Lower leg skin (tissue), 4 donors: ENCODE data around the gene KCTD8. TPM values are rescaled to one million over a fixed set of nuclear protein-coding genes. Genes with fewer than 3 reads are reported as not detected.
"Not testable (repeated sequence)": the region's sequence is repeated elsewhere in the genome, so short reads cannot be mapped to it uniquely, and the experiment has no call there.

Source experiments
- DNase-seq, 2 donors: peaks; one replicate each; pipeline ENCODE4 v3.0.0-alpha.2; 2019; ENCODE audit warnings: low spot score in 2 of 2
- H3K4me3 ChIP-seq: fragments of 200-600 bp; sonication (generic); 2 replicates; pipeline ENCODE4 v1.5.1; 2017; ENCODE audit warnings: mild to moderate bottlenecking, low read depth; ENCODE audit not compliant: poor library complexity, severe bottlenecking
- POLR2A ChIP-seq, 2 donors: fragments of 450-650 bp; IDR thresholded peaks; one replicate each; pipeline ENCODE4 v1.6.1; 2016 to 2017; ENCODE audit warnings: antibody characterized with exemption in 2 of 2, mild to moderate bottlenecking in 1 of 2, moderate library complexity in 1 of 2
- WGBS, 2 donors: methylation state at CpG; one replicate each; pipeline ENCODE4 v1.1.5; 2018; 5-methylcytosine and 5-hydroxymethylcytosine counted together
- intact Hi-C: fragments of 100-400 bp; cut with DNase I; formaldehyde crosslinking; loops from one replicate; pipeline ENCODE4 v1.15.0; 2023; ENCODE audit warnings: low total_unique reads
- total RNA-seq, 4 donors: library from RNA; depleted of rRNA; stranded (reverse); fragments of >200 nt; gene quantifications; one replicate each; pipeline ENCODE4 v1.1.0, GENCODE V29; 2016
- TF ChIP-seq, protein P1 (sequence below), 3 donors: fragments of 450-650 bp; IDR thresholded peaks; one replicate each; pipeline ENCODE4 v1.5.1; 2016; ENCODE audit warnings: antibody characterized with exemption in 3 of 3, mild to moderate bottlenecking in 3 of 3, moderate library complexity in 2 of 3

The KCTD8 gene
- total RNA-seq, 4 donors from 2014 or later: 0.26 to 2.9 (median 0.36) TPM

DNA sequence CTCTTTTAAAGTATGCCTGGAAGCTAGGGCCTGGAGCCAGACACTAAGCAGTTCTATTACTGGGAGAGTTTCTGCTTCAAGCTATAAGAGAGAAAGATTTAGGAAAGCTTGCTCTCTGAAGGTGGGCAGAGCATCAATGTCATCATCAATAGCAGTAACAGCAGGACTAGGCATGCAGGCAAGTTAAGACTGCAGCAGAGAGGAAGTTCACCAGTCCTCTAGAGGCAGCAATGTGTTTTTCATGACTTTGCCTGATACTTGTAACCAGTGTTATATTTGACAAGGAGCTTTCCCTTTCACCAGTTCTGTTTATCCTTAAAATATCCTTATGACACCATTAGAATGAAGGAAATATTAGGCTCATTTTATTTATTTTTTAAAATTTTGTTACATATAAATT is 237.9 kb downstream of the KCTD8 start:
- no peak for DNase-seq
- no peak for TF ChIP-seq POLR2A (IDR thresholded peaks at IDR 0.05)
- TF ChIP-seq, protein P1, sequence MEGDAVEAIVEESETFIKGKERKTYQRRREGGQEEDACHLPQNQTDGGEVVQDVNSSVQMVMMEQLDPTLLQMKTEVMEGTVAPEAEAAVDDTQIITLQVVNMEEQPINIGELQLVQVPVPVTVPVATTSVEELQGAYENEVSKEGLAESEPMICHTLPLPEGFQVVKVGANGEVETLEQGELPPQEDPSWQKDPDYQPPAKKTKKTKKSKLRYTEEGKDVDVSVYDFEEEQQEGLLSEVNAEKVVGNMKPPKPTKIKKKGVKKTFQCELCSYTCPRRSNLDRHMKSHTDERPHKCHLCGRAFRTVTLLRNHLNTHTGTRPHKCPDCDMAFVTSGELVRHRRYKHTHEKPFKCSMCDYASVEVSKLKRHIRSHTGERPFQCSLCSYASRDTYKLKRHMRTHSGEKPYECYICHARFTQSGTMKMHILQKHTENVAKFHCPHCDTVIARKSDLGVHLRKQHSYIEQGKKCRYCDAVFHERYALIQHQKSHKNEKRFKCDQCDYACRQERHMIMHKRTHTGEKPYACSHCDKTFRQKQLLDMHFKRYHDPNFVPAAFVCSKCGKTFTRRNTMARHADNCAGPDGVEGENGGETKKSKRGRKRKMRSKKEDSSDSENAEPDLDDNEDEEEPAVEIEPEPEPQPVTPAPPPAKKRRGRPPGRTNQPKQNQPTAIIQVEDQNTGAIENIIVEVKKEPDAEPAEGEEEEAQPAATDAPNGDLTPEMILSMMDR (IDR thresholded peaks at IDR 0.05): no peak
- intact Hi-C loops: no loop called here
- H3K4me3 ChIP-seq: no peak overlapping the region

DNA sequence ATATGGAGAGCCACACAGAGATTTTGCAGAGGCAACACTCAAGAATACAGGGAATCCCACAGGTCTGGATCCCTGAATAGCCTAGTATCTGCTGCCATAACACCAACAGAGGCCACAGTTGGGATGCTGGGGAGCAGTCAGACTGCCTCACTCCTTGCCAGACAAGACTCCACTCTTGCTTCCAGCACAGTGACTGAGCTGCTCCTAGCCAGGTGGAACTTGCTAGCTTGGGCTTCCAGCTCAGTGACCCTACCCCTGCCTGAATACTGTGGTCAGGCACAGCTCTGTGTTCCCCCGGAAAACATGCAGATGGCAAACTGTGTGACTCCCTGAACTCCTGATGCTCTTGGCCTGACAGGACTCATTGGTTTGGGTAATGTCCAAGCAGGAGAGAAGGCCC is 251.8 kb downstream of the KCTD8 start:
- no peak overlapping the region for H3K4me3 ChIP-seq
- 83 to 100% methylated on average over 1 of the region's 1 CpG for WGBS, 2 donors
- TF ChIP-seq, protein P1 (IDR thresholded peaks at IDR 0.05): no peak
- no peak for TF ChIP-seq POLR2A (IDR thresholded peaks at IDR 0.05)
- no peak for DNase-seq
- intact Hi-C loops: no loop called here

DNA sequence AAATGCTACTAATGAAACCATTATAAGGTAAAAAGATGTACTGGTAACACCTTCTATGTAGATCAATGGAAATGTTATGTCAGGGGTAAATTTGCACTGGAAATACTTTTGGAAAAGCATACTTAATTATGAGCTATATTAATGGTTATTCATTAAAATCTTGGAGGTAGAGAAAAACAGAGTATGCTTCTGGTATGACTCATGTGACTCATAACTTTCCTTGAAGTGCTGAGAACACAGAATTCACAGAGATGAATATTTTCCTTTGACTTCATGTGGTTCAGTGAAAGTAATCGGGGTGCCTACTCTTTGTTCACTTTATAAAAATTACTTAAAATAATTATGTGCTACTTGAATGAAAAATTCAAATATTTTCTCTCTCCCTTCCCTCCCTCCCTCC is 254.2 kb downstream of the KCTD8 start:
- intact Hi-C loops: no loop called here
- TF ChIP-seq, protein P1 (IDR thresholded peaks at IDR 0.05): no peak
- TF ChIP-seq POLR2A (IDR thresholded peaks at IDR 0.05): no peak
- DNase-seq: no peak
- no peak overlapping the region for H3K4me3 ChIP-seq
- WGBS, 2 donors: 59 to 67% methylated on average over 1 of the region's 1 CpG

DNA sequence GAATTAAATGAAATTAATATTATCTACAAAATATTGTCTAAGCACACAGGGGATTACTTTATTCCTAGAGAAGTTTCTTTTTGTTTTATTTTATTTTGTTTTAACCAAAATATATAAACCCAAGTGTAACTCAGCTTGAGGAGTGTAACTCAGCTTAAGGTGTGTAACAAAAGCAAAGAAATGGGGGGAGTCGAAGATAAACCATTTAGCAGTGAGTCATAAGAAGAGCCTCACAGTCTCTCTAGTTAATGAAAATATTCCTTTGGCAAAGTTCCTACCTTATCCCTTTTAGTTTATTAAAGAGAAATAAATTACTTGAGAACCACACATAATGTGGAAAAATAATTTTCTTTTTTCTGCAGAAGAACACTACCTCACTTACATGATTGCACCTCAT is 261.8 kb downstream of the KCTD8 start:
- intact Hi-C loops: no loop called here
- no peak overlapping the region for H3K4me3 ChIP-seq
- WGBS, 2 donors: 46 to 67% methylated on average over 1 of the region's 1 CpG
- DNase-seq: no peak
- TF ChIP-seq, protein P1 (IDR thresholded peaks at IDR 0.05): no peak
- TF ChIP-seq POLR2A (IDR thresholded peaks at IDR 0.05): no peak

DNA sequence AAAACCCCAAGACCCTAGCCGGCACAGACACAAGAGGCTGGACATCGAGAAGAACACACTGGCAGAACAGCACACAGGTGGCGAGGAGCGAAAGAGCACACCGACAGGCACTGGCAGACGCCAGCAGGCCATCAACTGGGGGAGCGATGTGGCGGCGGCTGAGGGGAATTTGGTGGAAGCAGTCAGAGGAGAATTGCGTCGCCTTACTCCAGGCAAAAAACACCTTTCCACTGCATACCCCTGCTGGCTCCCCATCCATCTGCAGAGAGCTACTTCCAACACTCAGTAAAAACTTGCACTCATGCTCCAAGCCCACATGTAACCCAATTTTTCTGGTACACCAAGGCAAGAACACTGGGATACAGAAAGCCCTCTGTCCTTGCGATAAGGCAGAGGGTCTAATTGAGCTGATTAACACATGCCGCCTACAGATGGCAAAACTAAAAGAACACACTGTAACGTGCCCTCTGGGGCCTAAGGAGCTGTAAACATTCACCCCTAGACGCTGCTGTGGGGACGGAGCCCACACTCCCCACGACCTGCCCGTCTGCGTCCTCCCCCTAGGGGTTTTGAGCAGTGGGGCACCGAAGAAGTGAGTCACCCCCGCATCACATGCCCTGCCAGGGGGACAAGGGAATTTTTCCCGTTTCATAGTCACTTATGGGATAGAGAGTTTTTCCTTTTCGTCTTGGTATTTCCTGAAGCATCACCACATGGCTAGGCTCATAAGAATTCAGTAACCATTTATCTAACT is 262.3 kb downstream of the KCTD8 start:
- intact Hi-C loops: no loop called here

DNA sequence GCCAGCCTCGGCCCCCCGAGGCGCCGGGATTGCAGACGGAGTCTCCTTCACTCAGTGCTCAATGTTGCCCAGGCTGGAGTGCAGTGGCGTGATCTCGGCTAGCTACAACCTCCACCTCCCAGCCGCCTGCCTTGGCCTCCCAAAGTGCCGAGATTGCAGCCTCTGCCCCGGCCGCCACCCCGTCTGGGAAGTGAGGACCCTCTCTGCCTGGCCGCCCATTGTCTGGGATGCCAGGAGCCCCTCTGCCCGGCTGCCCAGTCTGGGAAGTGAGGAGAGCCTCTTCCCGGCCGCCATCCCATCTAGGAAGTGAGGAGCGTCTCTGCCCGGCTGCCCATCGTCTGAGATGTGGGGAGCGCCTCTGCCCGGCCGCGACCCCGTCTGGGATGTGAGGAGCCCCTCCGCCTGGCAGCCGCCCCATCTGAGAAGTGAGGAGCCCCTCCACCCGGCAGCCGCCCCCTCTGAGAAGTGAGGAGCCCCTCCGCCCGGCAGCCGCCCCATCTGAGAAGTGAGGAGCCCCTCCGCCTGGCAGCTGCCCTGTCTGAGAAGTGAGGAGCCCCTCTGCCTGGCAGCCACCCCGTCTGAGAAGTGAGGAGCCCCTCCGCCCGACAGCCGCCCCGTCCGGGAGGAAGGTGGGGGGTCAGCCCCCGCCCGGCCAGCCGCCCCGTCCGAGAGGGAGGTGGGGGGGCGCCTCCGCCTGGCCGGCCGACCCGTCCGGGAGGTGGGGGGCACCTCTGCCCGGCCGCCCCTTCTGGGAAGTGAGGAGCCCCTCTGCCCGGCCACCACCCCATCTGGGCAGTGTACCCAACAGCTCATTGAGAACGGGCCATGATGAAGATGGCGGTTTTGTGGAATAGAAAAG is 266.9 kb downstream of the KCTD8 start:
- not testable (repeated sequence) for DNase-seq
- WGBS, 2 donors: 95 to 96% methylated on average over 46 to 47 of the region's 54 CpGs

More for the DNA sequence above, 262.3 kb downstream of the KCTD8 start:
- no peak for DNase-seq
- 73 to 74% methylated on average over 23 of the region's 23 CpGs for WGBS, 2 donors
- TF ChIP-seq, protein P1 (IDR thresholded peaks at IDR 0.05): no peak
- TF ChIP-seq POLR2A (IDR thresholded peaks at IDR 0.05): no peak
- H3K4me3 ChIP-seq: no peak overlapping the region

DNA sequence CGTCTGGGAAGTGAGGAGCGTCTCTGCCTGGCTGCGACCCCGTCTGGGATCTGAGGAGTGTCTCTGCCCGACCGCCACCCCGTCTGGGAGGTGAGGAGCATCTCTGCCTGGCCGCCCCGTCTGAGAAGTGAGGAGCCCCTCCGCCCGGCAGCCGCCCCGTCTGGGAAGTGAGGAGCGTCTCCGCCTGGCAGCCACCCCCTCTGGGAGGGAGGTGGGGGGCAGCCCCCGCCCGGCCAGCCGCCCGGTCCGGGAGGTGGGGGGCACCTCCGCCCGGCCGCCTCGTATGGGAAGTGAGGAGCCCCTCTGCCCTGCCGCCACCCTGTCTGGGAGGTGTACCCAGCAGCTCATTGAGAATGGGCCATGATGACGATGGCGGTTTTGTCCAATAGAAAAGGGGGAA is 280.8 kb downstream of the KCTD8 start:
- H3K4me3 ChIP-seq, intact Hi-C loops, DNase-seq: not testable (repeated sequence)
- WGBS, 2 donors: 91 to 95% methylated on average over 14 to 19 of the region's 27 CpGs

More for the DNA sequence above, 266.9 kb downstream of the KCTD8 start:
- intact Hi-C loops, H3K4me3 ChIP-seq: not testable (repeated sequence)
